Panc1 (cell line): Measurements from ENCODE around the gene BTBD9.

ENCODE experiments used
- POLR2AphosphoS5 ChIP-seq: IDR thresholded peaks from 2 replicates; pipeline ENCODE4 v1.6.1; 2012; ENCODE audit warnings: mild to moderate bottlenecking, low read depth, low read length, moderate library complexity
- TF ChIP-seq, protein P1 (sequence below): fragments of 450-650 bp; IDR thresholded peaks from 2 replicates; pipeline ENCODE4 v1.5.1; 2017; ENCODE audit warnings: mild to moderate bottlenecking
- TF ChIP-seq, protein P2 (sequence below), 2 experiments: IDR thresholded peaks; 2 replicates each; pipeline ENCODE4 v1.6.1; 2011 to 2012; ENCODE audit warnings: low read depth in 2 of 2, control low read depth in 1 of 2, low read length in 1 of 2, mild to moderate bottlenecking in 1 of 2, moderate library complexity in 1 of 2; ENCODE audit not compliant: insufficient read depth in 1 of 2

DNA sequence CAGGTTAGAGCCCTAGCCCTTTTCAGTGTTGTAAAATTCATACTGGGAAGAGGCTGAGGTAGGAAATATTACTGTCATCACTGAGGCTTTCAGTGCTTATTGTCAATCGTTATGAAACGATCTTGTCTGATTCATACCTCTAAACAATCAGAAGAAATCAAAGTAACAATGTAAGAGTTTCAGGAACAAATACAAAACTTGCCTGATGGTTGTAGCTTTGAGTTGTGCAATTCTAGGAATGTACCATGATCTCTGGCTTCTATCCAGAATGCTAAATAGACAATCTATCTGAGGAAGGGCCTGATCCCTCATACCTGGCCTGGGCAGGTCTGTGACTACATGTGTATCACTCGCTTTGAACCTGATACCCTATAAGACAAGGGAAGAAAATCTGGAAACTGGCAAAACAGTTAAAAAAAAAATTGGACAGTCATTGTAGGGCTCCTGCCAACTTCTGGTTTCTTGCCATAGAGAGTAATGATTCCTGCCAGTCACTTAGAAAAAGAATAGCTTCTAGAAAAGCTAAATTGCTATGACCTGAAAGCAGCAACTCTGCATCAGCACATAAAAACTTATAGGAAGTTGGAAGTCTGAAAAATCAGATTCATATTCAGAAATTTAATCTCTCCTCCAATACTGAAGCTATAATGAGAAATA is 234.7 kb downstream of the BTBD9 start:
- TF ChIP-seq, protein P1, sequence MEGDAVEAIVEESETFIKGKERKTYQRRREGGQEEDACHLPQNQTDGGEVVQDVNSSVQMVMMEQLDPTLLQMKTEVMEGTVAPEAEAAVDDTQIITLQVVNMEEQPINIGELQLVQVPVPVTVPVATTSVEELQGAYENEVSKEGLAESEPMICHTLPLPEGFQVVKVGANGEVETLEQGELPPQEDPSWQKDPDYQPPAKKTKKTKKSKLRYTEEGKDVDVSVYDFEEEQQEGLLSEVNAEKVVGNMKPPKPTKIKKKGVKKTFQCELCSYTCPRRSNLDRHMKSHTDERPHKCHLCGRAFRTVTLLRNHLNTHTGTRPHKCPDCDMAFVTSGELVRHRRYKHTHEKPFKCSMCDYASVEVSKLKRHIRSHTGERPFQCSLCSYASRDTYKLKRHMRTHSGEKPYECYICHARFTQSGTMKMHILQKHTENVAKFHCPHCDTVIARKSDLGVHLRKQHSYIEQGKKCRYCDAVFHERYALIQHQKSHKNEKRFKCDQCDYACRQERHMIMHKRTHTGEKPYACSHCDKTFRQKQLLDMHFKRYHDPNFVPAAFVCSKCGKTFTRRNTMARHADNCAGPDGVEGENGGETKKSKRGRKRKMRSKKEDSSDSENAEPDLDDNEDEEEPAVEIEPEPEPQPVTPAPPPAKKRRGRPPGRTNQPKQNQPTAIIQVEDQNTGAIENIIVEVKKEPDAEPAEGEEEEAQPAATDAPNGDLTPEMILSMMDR = no peak
- TF ChIP-seq, protein P2, sequence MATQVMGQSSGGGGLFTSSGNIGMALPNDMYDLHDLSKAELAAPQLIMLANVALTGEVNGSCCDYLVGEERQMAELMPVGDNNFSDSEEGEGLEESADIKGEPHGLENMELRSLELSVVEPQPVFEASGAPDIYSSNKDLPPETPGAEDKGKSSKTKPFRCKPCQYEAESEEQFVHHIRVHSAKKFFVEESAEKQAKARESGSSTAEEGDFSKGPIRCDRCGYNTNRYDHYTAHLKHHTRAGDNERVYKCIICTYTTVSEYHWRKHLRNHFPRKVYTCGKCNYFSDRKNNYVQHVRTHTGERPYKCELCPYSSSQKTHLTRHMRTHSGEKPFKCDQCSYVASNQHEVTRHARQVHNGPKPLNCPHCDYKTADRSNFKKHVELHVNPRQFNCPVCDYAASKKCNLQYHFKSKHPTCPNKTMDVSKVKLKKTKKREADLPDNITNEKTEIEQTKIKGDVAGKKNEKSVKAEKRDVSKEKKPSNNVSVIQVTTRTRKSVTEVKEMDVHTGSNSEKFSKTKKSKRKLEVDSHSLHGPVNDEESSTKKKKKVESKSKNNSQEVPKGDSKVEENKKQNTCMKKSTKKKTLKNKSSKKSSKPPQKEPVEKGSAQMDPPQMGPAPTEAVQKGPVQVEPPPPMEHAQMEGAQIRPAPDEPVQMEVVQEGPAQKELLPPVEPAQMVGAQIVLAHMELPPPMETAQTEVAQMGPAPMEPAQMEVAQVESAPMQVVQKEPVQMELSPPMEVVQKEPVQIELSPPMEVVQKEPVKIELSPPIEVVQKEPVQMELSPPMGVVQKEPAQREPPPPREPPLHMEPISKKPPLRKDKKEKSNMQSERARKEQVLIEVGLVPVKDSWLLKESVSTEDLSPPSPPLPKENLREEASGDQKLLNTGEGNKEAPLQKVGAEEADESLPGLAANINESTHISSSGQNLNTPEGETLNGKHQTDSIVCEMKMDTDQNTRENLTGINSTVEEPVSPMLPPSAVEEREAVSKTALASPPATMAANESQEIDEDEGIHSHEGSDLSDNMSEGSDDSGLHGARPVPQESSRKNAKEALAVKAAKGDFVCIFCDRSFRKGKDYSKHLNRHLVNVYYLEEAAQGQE (IDR thresholded peaks at IDR 0.05; ENCODE audit: insufficient read depth in 1 of 2, low read depth in 2 of 2, low read length in 1 of 2) = no peak
- TF ChIP-seq POLR2AphosphoS5 = no peak
